GM12878 (cell line): ENCODE measurements around the gene ERAL1.

Source experiments
- MTA2 ChIP-seq: fragments of 450-650 bp; IDR thresholded peaks from 2 replicates; pipeline ENCODE4 v1.6.1; 2016; ENCODE audit warnings: low read depth, mild to moderate bottlenecking, moderate library complexity
- NFXL1 ChIP-seq: fragments of 450-650 bp; IDR thresholded peaks from 2 replicates; pipeline ENCODE4 v1.6.1; 2017; ENCODE audit warnings: antibody characterized with exemption, mild to moderate bottlenecking, borderline replicate concordance
- POLR2A ChIP-seq: IDR thresholded peaks from 2 replicates; pipeline ENCODE4 v1.6.1; 2011; ENCODE audit warnings: low read depth, mild to moderate bottlenecking, low read length
- POLR2AphosphoS5 ChIP-seq: IDR thresholded peaks from 2 replicates; pipeline ENCODE4 v1.6.1; 2011; ENCODE audit warnings: mild to moderate bottlenecking, low read length, inconsistent platforms
- TF ChIP-seq, protein P1 (sequence below), 3 experiments: IDR thresholded peaks in 2 of 3; conservative IDR thresholded peaks in 1 of 3; 2 replicates each; pipeline ENCODE4 v1.5.1; 2011; ENCODE audit warnings: low read depth in 3 of 3, low read length in 3 of 3, mild to moderate bottlenecking in 3 of 3, control low read depth in 2 of 3, moderate library complexity in 2 of 3, inconsistent platforms in 1 of 3, mixed read lengths in 1 of 3; ENCODE audit not compliant: control insufficient read depth in 2 of 3, insufficient read depth in 1 of 3; ENCODE audit errors: extremely low read depth in 1 of 3

GRCh38 chr17:28882154-28882895, 27.5 kb downstream of the ERAL1 start:
- TF ChIP-seq POLR2A (no peak), POLR2AphosphoS5 (no peak), MTA2 (no peak), NFXL1 (no peak)
- TF ChIP-seq, protein P1, sequence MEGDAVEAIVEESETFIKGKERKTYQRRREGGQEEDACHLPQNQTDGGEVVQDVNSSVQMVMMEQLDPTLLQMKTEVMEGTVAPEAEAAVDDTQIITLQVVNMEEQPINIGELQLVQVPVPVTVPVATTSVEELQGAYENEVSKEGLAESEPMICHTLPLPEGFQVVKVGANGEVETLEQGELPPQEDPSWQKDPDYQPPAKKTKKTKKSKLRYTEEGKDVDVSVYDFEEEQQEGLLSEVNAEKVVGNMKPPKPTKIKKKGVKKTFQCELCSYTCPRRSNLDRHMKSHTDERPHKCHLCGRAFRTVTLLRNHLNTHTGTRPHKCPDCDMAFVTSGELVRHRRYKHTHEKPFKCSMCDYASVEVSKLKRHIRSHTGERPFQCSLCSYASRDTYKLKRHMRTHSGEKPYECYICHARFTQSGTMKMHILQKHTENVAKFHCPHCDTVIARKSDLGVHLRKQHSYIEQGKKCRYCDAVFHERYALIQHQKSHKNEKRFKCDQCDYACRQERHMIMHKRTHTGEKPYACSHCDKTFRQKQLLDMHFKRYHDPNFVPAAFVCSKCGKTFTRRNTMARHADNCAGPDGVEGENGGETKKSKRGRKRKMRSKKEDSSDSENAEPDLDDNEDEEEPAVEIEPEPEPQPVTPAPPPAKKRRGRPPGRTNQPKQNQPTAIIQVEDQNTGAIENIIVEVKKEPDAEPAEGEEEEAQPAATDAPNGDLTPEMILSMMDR (IDR thresholded peaks at IDR 0.05 in 2 of 3, conservative IDR thresholded peaks at IDR 0.05 in 1 of 3; ENCODE audit: control insufficient read depth in 2 of 3, extremely low read depth in 1 of 3, insufficient read depth in 1 of 3, low read depth in 3 of 3, low read length in 3 of 3) = no peak
